Progenitor cell of endocrine pancreas (in vitro differentiated cells): ENCODE measurements around the gene LCMT2. TPM values are rescaled to one million over a fixed set of nuclear protein-coding genes. Genes with fewer than 3 reads are reported as not detected.

Experiments
- DNase-seq: peaks from one replicate; pipeline ENCODE4 v3.0.0; 2021; ENCODE audit warnings: low spot score; ENCODE audit not compliant: unreplicated experiment
- H3K27ac Mint-ChIP-seq: 2 replicates; pipeline ENCODE4 v1.8.0; 2021; ENCODE audit warnings: mild to moderate bottlenecking, moderate library complexity, mixed read lengths
- H3K27me3 Mint-ChIP-seq: 2 replicates; pipeline ENCODE4 v1.8.0; 2021; ENCODE audit warnings: mixed read lengths
- H3K36me3 Mint-ChIP-seq: 2 replicates; pipeline ENCODE4 v1.8.0; 2022; ENCODE audit warnings: mixed read lengths; ENCODE audit not compliant: insufficient read depth
- H3K4me1 Mint-ChIP-seq: 2 replicates; pipeline ENCODE4 v1.8.0; 2021; ENCODE audit warnings: low read depth, mixed read lengths
- H3K4me3 Mint-ChIP-seq: 2 replicates; pipeline ENCODE4 v1.8.0; 2021; ENCODE audit warnings: low read depth, mild to moderate bottlenecking, moderate library complexity, mixed read lengths
- H3K9me3 Mint-ChIP-seq: 2 replicates; pipeline ENCODE4 v1.8.0; 2021; ENCODE audit warnings: low read depth, mixed read lengths
- total RNA-seq: library from RNA; stranded (reverse); gene quantifications from 2 replicates; pipeline ENCODE4 v1.2.1, GENCODE V29; 2021
- TF ChIP-seq, protein P1 (sequence below): fragments of 200-600 bp; sonication (generic); IDR thresholded peaks from one replicate; pipeline ENCODE4 v1.5.0; 2021; ENCODE audit warnings: antibody characterized with exemption, mild to moderate bottlenecking; ENCODE audit not compliant: unreplicated experiment

LCMT2 gene
- total RNA-seq, 1 donor from 2014 or later = 11.5 TPM

- Mint-ChIP-seq H3K9me3 (no peaks in the 10 kb centered on the region), H3K27me3 (no peaks in the 10 kb centered on the region), H3K4me3 (no peak overlapping the region), H3K4me1 (no peaks in the 10 kb centered on the region), H3K36me3 (peaks cover 5% of the 10 kb centered on the region), H3K27ac (no peak overlapping the region)
- TF ChIP-seq, protein P1, sequence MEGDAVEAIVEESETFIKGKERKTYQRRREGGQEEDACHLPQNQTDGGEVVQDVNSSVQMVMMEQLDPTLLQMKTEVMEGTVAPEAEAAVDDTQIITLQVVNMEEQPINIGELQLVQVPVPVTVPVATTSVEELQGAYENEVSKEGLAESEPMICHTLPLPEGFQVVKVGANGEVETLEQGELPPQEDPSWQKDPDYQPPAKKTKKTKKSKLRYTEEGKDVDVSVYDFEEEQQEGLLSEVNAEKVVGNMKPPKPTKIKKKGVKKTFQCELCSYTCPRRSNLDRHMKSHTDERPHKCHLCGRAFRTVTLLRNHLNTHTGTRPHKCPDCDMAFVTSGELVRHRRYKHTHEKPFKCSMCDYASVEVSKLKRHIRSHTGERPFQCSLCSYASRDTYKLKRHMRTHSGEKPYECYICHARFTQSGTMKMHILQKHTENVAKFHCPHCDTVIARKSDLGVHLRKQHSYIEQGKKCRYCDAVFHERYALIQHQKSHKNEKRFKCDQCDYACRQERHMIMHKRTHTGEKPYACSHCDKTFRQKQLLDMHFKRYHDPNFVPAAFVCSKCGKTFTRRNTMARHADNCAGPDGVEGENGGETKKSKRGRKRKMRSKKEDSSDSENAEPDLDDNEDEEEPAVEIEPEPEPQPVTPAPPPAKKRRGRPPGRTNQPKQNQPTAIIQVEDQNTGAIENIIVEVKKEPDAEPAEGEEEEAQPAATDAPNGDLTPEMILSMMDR = no peak
- DNase-seq = no peak
Observed at GRCh38 chr15:43346305-43346704, 15.9 kb upstream of the LCMT2 start.

- Mint-ChIP-seq H3K4me1 (peaks cover 16% of the 10 kb centered on the region), H3K9me3 (no peaks in the 10 kb centered on the region), H3K27ac (peak overlapping the region; percentile 97), H3K4me3 (peak overlapping the region; percentile 92), H3K36me3 (peaks cover 7% of the 10 kb centered on the region), H3K27me3 (peaks cover under 1% of the 10 kb centered on the region)
- TF ChIP-seq, protein P1 = no peak
- DNase-seq = no peak
Observed at GRCh38 chr15:43330780-43331087, 361 bp upstream of the LCMT2 start.

DNA sequence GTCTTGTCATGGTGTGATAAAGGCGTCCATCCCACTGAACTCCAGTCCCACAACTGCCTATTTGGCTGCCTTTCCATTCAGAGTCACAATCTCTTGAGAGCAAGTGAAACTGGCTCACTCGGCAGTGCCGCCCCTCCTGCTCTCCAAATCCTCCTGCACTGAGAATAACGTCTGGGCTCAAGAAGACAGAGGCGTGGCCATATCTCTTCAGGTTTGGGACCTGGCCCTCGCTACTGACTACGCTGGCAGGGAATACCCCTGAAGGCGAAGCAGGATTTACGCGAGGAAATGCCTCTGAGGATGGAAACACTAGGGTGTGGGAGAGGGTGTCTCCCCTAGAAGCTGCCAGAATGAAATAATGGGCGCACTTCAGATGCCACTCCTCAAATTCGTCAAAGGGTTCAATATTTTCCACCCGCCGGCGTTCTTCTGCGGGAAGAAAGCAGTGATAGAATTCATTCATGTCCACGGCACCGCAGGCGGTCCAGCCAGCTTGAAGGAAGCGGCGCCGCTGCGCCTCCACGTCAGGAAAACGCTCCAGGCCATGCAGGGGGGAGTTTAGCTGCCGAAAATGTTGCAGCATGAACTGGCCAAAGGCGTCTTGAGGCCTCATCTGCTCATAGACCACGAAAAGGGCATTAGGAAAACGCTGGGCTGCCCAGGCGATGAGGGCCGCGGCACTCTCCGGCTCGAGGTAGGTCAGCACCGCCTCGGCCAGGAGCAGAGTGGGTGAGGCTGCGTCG is 985 bp downstream of the LCMT2 start:
- H3K4me3 Mint-ChIP-seq = peak overlapping the region; percentile 92
- H3K27me3 Mint-ChIP-seq = peaks cover 12% of the 10 kb centered on the region
- peak; percentile 18 for DNase-seq
- peak overlapping the region; percentile 97 for H3K27ac Mint-ChIP-seq
- no peaks in the 10 kb centered on the region for H3K9me3 Mint-ChIP-seq
- peaks cover 16% of the 10 kb centered on the region for H3K4me1 Mint-ChIP-seq
- H3K36me3 Mint-ChIP-seq = peaks cover 5% of the 10 kb centered on the region
- TF ChIP-seq, protein P1 = no peak

- Mint-ChIP-seq H3K9me3 (no peaks in the 10 kb centered on the region), H3K36me3 (peaks cover 3% of the 10 kb centered on the region)
Observed at GRCh38 chr15:43325039-43325684, 5.2 kb downstream of the LCMT2 start.

DNA sequence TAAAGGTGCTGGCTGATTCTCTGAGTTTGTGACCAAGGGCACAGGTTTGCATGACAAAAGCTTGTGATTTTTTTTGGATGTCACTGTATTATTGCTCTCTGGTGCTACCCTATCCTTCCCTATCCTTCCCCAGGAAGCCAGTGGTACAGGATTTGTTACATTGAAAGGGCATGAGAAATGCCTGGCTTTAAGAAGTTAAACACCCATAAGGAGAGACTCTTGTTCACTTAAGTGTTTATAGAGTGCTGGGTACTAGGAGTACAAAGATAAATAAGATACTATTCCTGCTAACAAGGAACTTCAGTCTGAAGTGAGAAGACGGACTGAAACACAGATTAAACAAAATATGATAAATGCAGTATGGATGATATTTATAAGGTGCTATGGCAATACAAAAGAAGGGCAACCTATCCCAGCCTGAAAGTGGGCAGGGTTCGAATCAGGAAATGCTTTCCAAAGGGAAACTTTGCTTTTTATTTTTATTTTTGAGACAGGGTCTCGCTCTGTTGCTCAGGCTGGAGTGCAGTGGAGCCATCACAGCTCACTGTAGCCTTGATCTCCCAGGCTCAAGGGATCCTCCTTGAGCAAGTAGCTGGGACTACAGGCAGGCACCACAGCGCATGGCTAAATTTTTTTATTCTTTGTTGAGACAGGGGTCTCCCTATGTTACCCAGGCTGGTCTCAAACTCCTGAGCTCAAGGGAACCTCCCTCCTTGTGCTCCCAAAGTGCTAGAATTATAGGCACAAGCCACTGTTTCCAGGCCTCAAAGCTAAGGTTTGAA is 11.2 kb downstream of the LCMT2 start:
- H3K27me3 Mint-ChIP-seq = peaks cover 30% of the 10 kb centered on the region
- no peak overlapping the region for H3K27ac Mint-ChIP-seq

More at GRCh38 chr15:43325039-43325684, 5.2 kb downstream of the LCMT2 start:
- peaks cover 27% of the 10 kb centered on the region for H3K27me3 Mint-ChIP-seq
- TF ChIP-seq, protein P1 = no peak
- DNase-seq = no peak
- H3K27ac Mint-ChIP-seq = no peak overlapping the region
- H3K4me1 Mint-ChIP-seq = peaks cover 8% of the 10 kb centered on the region
- H3K4me3 Mint-ChIP-seq = no peak overlapping the region

More for the DNA sequence above, 11.2 kb downstream of the LCMT2 start:
- Mint-ChIP-seq H3K9me3 (no peaks in the 10 kb centered on the region), H3K36me3 (no peaks in the 10 kb centered on the region), H3K4me1 (no peaks in the 10 kb centered on the region), H3K4me3 (no peak overlapping the region)
- no peak for DNase-seq
- TF ChIP-seq, protein P1 = no peak
